Mesenchymal stem cell (in vitro differentiated cells and primary cell): ENCODE measurements around the gene PPIL3.

Experiments used
- DNase-seq: peaks from one replicate; pipeline ENCODE4 v3.0.0-alpha.2; 2013
- H2AFZ ChIP-seq: one replicate; pipeline ENCODE4 v1.6.1; 2013; ENCODE audit warnings: low read depth, mild to moderate bottlenecking, control low read depth, inconsistent platforms, low read length, moderate library complexity
- H2AK5ac ChIP-seq: 2 replicates; pipeline ENCODE4 v1.6.1; 2013; ENCODE audit warnings: low read length, moderate library complexity, mild to moderate bottlenecking, inconsistent platforms; ENCODE audit not compliant: severe bottlenecking
- H2BK120ac ChIP-seq: one replicate; pipeline ENCODE4 v1.6.1; 2013; ENCODE audit warnings: low read depth, mild to moderate bottlenecking, inconsistent platforms, low read length, moderate library complexity
- H2BK12ac ChIP-seq, 2 experiments: one replicate each; pipeline ENCODE4 v1.6.1; 2013; ENCODE audit warnings: inconsistent platforms in 2 of 2, low read length in 2 of 2, mild to moderate bottlenecking in 2 of 2, moderate library complexity in 2 of 2, control low read depth in 1 of 2
- H2BK15ac ChIP-seq: one replicate; pipeline ENCODE4 v1.6.1; 2013; ENCODE audit warnings: mild to moderate bottlenecking, low read depth, inconsistent platforms; ENCODE audit not compliant: poor library complexity, severe bottlenecking
- H2BK5ac ChIP-seq: 2 replicates; pipeline ENCODE4 v1.6.1; 2013; ENCODE audit warnings: low read depth, mild to moderate bottlenecking, low read length, control low read depth, inconsistent platforms; ENCODE audit not compliant: poor library complexity, severe bottlenecking
- H3K14ac ChIP-seq, 2 experiments: one replicate each; pipeline ENCODE4 v1.6.1; 2013; ENCODE audit warnings: inconsistent platforms in 2 of 2, low read length in 2 of 2, control low read depth in 1 of 2, mild to moderate bottlenecking in 1 of 2, moderate library complexity in 1 of 2
- H3K18ac ChIP-seq, 2 experiments: one replicate each; pipeline ENCODE4 v1.6.1; 2013; ENCODE audit warnings: inconsistent platforms in 2 of 2, low read length in 2 of 2, control low read depth in 1 of 2, low read depth in 1 of 2, mild to moderate bottlenecking in 1 of 2
- H3K23ac ChIP-seq, 2 experiments: one replicate each; pipeline ENCODE4 v1.6.1; 2013; ENCODE audit warnings: inconsistent platforms in 2 of 2, low read length in 2 of 2, mild to moderate bottlenecking in 2 of 2, moderate library complexity in 2 of 2, control low read depth in 1 of 2
- H3K27ac ChIP-seq: 2 replicates; pipeline ENCODE4 v1.5.1; 2013; ENCODE audit warnings: mild to moderate bottlenecking, moderate library complexity, low read length, control low read depth, inconsistent platforms; ENCODE audit not compliant: poor library complexity, severe bottlenecking
- H3K27me3 ChIP-seq, 2 experiments: 2 replicates each; pipeline versions ENCODE4 v1.6.1 to v1.7.0; 2013; ENCODE audit warnings: low read length in 2 of 2, mild to moderate bottlenecking in 2 of 2, moderate library complexity in 2 of 2, control low read depth in 1 of 2, inconsistent platforms in 1 of 2; ENCODE audit not compliant: control insufficient read depth in 1 of 2, insufficient read depth in 1 of 2
- H3K36me3 ChIP-seq, 2 experiments: 2 replicates each; pipeline versions ENCODE4 v1.6.1 to v1.7.0; 2013; ENCODE audit warnings: low read length in 2 of 2, control low read depth in 1 of 2, inconsistent platforms in 1 of 2, low read depth in 1 of 2, mild to moderate bottlenecking in 1 of 2; ENCODE audit not compliant: insufficient read depth in 2 of 2, control insufficient read depth in 1 of 2
- H3K4ac ChIP-seq, 2 experiments: one replicate each; pipeline ENCODE4 v1.6.1; 2013; ENCODE audit warnings: inconsistent platforms in 2 of 2, low read length in 2 of 2, mild to moderate bottlenecking in 2 of 2, moderate library complexity in 2 of 2, control low read depth in 1 of 2, low read depth in 1 of 2
- H3K4me1 ChIP-seq: 2 replicates; pipeline ENCODE4 v1.6.1; 2013; ENCODE audit warnings: low read depth, low read length, control low read depth; ENCODE audit not compliant: control insufficient read depth, insufficient read depth
- H3K4me2 ChIP-seq: 2 replicates; pipeline ENCODE4 v1.6.1; 2013; ENCODE audit warnings: low read length, mild to moderate bottlenecking, inconsistent platforms; ENCODE audit not compliant: poor library complexity, severe bottlenecking
- H3K4me3 ChIP-seq, 2 experiments: 2 replicates each; pipeline versions ENCODE4 v1.5.1 to v1.7.0; 2013; ENCODE audit warnings: low read length in 2 of 2, mild to moderate bottlenecking in 2 of 2, control low read depth in 1 of 2, low read depth in 1 of 2; ENCODE audit not compliant: insufficient read depth in 1 of 2
- H3K79me1 ChIP-seq: replicated peaks from 2 replicates; pipeline ENCODE4 v1.6.1; 2013; ENCODE audit warnings: mild to moderate bottlenecking, control low read depth, low read length, inconsistent platforms; ENCODE audit not compliant: poor library complexity, severe bottlenecking
- H3K9ac ChIP-seq: 2 replicates; pipeline ENCODE4 v1.7.0; 2013; ENCODE audit warnings: mild to moderate bottlenecking, low read length, moderate library complexity
- H3K9me3 ChIP-seq: 2 replicates; pipeline ENCODE4 v1.7.0; 2013; ENCODE audit warnings: mild to moderate bottlenecking, low read length; ENCODE audit not compliant: control insufficient read depth
- H4K8ac ChIP-seq: one replicate; pipeline ENCODE4 v1.6.1; 2013; ENCODE audit warnings: inconsistent platforms, mild to moderate bottlenecking, low read length, moderate library complexity
- H4K91ac ChIP-seq: one replicate; pipeline ENCODE4 v1.6.1; 2013; ENCODE audit warnings: mild to moderate bottlenecking, low read length, inconsistent platforms
- WGBS: methylation state at CpG from one replicate; pipeline ENCODE4 v1.1.7; 2013; ENCODE audit warnings: mixed read lengths; 5-methylcytosine and 5-hydroxymethylcytosine counted together

The PPIL3 gene

GRCh38 chr2:200850512-200851256 lies 38.2 kb downstream of the PPIL3 start:
- H3K27me3 ChIP-seq: no peaks in the 10 kb centered on the region
- no peak for DNase-seq
- no peak overlapping the region for H2BK5ac ChIP-seq

DNA sequence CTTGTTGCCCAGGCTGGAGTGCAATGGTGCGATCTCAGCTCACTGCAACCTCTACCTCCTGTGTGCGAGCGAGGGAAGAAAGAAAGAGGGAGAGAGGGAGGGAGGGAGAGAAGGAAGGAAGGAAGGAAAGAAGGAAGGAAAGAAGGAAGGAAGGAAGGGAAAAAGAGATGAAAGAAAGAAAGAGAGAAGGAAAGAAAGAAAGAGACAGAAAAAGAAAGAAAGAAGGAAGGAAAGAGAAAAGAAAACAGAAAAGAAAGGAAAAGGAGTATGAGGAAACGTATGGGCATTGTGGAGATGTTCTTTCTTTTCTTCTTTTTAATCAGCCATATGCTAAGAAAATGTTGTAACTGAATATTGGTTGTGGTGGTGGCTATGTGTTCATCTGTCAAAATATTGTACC lies 40.9 kb downstream of the PPIL3 start:
- Histone ChIP-seq H4K8ac (no peak overlapping the region), H2BK5ac (no peak overlapping the region), H3K79me1 (peaks cover 3% of the 10 kb centered on the region), H3K4ac (no peak overlapping the region), H2AFZ (no peak overlapping the region), H2AK5ac (no peak overlapping the region), H2BK15ac (no peak overlapping the region), H2BK120ac (no peak overlapping the region), H4K91ac (no peak overlapping the region), H3K23ac (no peak overlapping the region), H3K4me2 (no peak overlapping the region), H2BK12ac (no peak overlapping the region), H3K4me1 (no peaks in the 10 kb centered on the region), H3K27ac (no peak overlapping the region), H3K18ac (no peak overlapping the region), H3K36me3 (peaks cover 11 to 25% of the 10 kb centered on the region in 2 experiments), H3K27me3 (no peaks in the 10 kb centered on the region), H3K9ac (no peak overlapping the region), H3K14ac (no peak overlapping the region), H3K4me3 (no peak overlapping the region), H3K9me3 (no peaks in the 10 kb centered on the region)
- 88% methylated on average over 4 of the region's 4 CpGs for WGBS
- no peak for DNase-seq

More at GRCh38 chr2:200850512-200851256, 38.2 kb downstream of the PPIL3 start:
- no peak overlapping the region for H3K4me2 ChIP-seq
- peaks cover 27 to 53% of the 10 kb centered on the region in 2 experiments for H3K36me3 ChIP-seq
- H2BK15ac ChIP-seq: no peak overlapping the region
- no peaks in the 10 kb centered on the region for H3K9me3 ChIP-seq
- H3K4me1 ChIP-seq: no peaks in the 10 kb centered on the region
- no peak overlapping the region for H2AFZ ChIP-seq
- peaks cover 5% of the 10 kb centered on the region for H3K79me1 ChIP-seq
- H3K23ac ChIP-seq: no peak overlapping the region
- no peak overlapping the region for H3K27ac ChIP-seq
- H2BK120ac ChIP-seq: no peak overlapping the region
- WGBS: 95% methylated on average over 13 of the region's 14 CpGs
- H3K18ac ChIP-seq: no peak overlapping the region
- H2AK5ac ChIP-seq: no peak overlapping the region
- no peak overlapping the region for H3K14ac ChIP-seq
- H4K91ac ChIP-seq: no peak overlapping the region
- H3K9ac ChIP-seq: no peak overlapping the region
- no peak overlapping the region for H2BK12ac ChIP-seq
- no peak overlapping the region for H3K4ac ChIP-seq
- no peak overlapping the region for H3K4me3 ChIP-seq
- no peak overlapping the region for H4K8ac ChIP-seq

GRCh38 chr2:200847269-200847668 lies 41.6 kb downstream of the PPIL3 start:
- DNase-seq: no peak
- Histone ChIP-seq H4K91ac (no peak overlapping the region), H2AK5ac (no peak overlapping the region), H3K18ac (no peak overlapping the region), H2BK12ac (no peak overlapping the region), H2AFZ (no peak overlapping the region), H3K79me1 (peaks cover under 1% of the 10 kb centered on the region), H3K36me3 (peaks cover 11 to 18% of the 10 kb centered on the region in 2 experiments), H3K4me1 (no peaks in the 10 kb centered on the region), H3K23ac (no peak overlapping the region), H3K4ac (no peak overlapping the region), H2BK120ac (no peak overlapping the region), H3K27me3 (no peaks in the 10 kb centered on the region), H3K4me3 (no peak overlapping the region), H2BK15ac (no peak overlapping the region), H3K9me3 (no peaks in the 10 kb centered on the region), H2BK5ac (no peak overlapping the region), H4K8ac (no peak overlapping the region), H3K14ac (no peak overlapping the region), H3K27ac (no peak overlapping the region), H3K9ac (no peak overlapping the region), H3K4me2 (no peak overlapping the region)

DNA sequence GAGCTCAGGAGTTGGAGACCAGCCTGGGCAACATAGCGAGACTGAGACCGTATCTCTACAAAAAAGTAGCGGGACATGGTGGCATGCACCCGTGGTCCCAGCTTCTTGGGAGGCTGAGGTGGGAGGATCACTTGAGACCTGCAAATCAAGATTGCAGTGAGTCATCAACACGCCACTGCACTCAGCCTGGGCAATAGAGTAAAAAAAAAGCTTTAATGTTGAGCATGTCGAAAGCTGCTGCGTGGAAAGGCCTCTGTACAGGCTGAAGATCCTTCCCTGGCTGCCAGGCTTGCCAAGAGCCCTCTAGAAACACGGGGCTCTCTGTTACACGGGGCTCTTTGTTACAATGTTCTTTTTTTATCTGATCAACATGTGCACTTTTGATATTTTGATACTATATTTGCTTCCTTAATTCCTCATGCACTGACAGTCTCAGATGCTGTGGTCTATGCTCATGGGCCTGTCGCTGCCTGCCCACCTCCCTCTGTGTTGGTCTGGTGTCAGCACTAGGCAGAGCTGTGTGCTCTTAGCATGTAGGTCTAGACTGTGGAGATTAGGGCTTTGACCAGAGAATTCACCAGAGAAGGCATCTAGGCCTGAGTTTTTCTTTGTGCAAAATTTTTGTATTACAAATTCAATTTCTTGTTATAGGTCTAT lies 43.1 kb downstream of the PPIL3 start:
- peaks cover 4 to 5% of the 10 kb centered on the region in 2 experiments for H3K36me3 ChIP-seq
- no peak overlapping the region for H2BK12ac ChIP-seq
- H3K27ac ChIP-seq: no peak overlapping the region
- no peaks in the 10 kb centered on the region for H3K27me3 ChIP-seq
- WGBS: 91% methylated on average over 10 of the region's 10 CpGs
- H4K91ac ChIP-seq: no peak overlapping the region
- no peaks in the 10 kb centered on the region for H3K4me1 ChIP-seq
- H3K4me3 ChIP-seq: no peak overlapping the region
- H3K18ac ChIP-seq: no peak overlapping the region
- no peak overlapping the region for H3K23ac ChIP-seq
- H2AK5ac ChIP-seq: no peak overlapping the region
- H3K4me2 ChIP-seq: no peak overlapping the region
- H3K79me1 ChIP-seq: no peaks in the 10 kb centered on the region
- no peak overlapping the region for H2AFZ ChIP-seq
- no peak for DNase-seq
- no peak overlapping the region for H3K4ac ChIP-seq
- H3K14ac ChIP-seq: no peak overlapping the region
- H3K9ac ChIP-seq: no peak overlapping the region
- no peak overlapping the region for H2BK120ac ChIP-seq
- H2BK5ac ChIP-seq: no peak overlapping the region
- no peak overlapping the region for H4K8ac ChIP-seq
- no peaks in the 10 kb centered on the region for H3K9me3 ChIP-seq
- no peak overlapping the region for H2BK15ac ChIP-seq
